H1 (cell line): ENCODE results near the gene RSPO3. TPM values are rescaled to one million over a fixed set of nuclear protein-coding genes. Genes with fewer than 3 reads are reported as not detected.

Source experiments
- CTCF ChIA-PET: fragments of 300-600 bp; sonication (Branson Sonifier 250); formaldehyde crosslinking; loops from one replicate; lab custom pipeline; 2021; ENCODE audit not compliant: partially characterized antibody; lab: Charles Lee
- POLR2A ChIA-PET: fragments of 300-600 bp; sonication (Branson Sonifier 250); formaldehyde crosslinking; loops from one replicate; lab custom pipeline; 2021; ENCODE audit warnings: inconsistent platforms; ENCODE audit not compliant: partially characterized antibody; lab: Charles Lee
- DNase-seq, 2 experiments: peaks; one replicate each; pipeline versions ENCODE4 v3.0.0 to v3.0.0-alpha.2; 2010 to 2022; ENCODE audit warnings: low spot score in 2 of 2, low read depth in 1 of 2, mixed read lengths in 1 of 2
- FAIRE-seq: peaks from 2 replicates; lab custom pipeline; 2011; peaks lifted over from hg19 to GRCh38; lab: Jason Lieb, UNC
- H2AFZ ChIP-seq: 2 replicates; pipeline ENCODE4 v1.8.1; 2012; ENCODE audit warnings: low read length, inconsistent platforms
- H2AK5ac ChIP-seq: 2 replicates; pipeline ENCODE4 v1.6.1; 2013; ENCODE audit warnings: low read depth, low read length
- H2BK120ac ChIP-seq: replicated peaks from 2 replicates; pipeline ENCODE3; 2013; ENCODE audit warnings: low read depth, low read length, inconsistent platforms
- H2BK12ac ChIP-seq: 2 replicates; pipeline ENCODE4 v1.6.1; 2013; ENCODE audit warnings: low read depth, low read length
- H2BK15ac ChIP-seq: 2 replicates; pipeline ENCODE4 v1.6.1; 2013; ENCODE audit warnings: low read length
- H2BK20ac ChIP-seq: 2 replicates; pipeline ENCODE4 v1.6.1; 2013; ENCODE audit warnings: low read length
- H2BK5ac ChIP-seq: 2 replicates; pipeline ENCODE4 v1.6.1; 2013; ENCODE audit warnings: low read depth, low read length
- H3K14ac ChIP-seq: 2 replicates; pipeline ENCODE4 v1.6.1; 2013; ENCODE audit warnings: inconsistent platforms; ENCODE audit not compliant: insufficient read length
- H3K18ac ChIP-seq: 2 replicates; pipeline ENCODE4 v1.6.1; 2013; ENCODE audit warnings: low read length; ENCODE audit errors: extremely low read depth
- H3K23ac ChIP-seq: 2 replicates; pipeline ENCODE4 v1.6.1; 2013; ENCODE audit warnings: inconsistent platforms; ENCODE audit not compliant: insufficient read length
- H3K23me2 ChIP-seq: 2 replicates; pipeline ENCODE4 v1.6.1; 2013; ENCODE audit warnings: low read depth, low read length
- H3K27ac ChIP-seq: 2 replicates; pipeline ENCODE4 v1.6.1; 2011; ENCODE audit warnings: low read depth, low read length, inconsistent platforms
- H3K27me3 ChIP-seq, 4 experiments: replicated peaks in 1 of 4; 1 replicate in 1 of 4; 2 replicates in 3 of 4; pipeline versions ENCODE4 v1.6.1 to v1.8.1; 2011 to 2013; ENCODE audit warnings: low read length in 3 of 4, mild to moderate bottlenecking in 3 of 4, inconsistent platforms in 2 of 4, mixed read lengths in 2 of 4, moderate library complexity in 1 of 4; ENCODE audit not compliant: control insufficient read depth in 3 of 4, insufficient read depth in 3 of 4; ENCODE audit errors: extremely low read depth in 1 of 4
- H3K36me3 ChIP-seq, 4 experiments: 2 replicates each; pipeline versions ENCODE4 v1.6.1 to v1.8.1; 2011 to 2013; ENCODE audit warnings: mild to moderate bottlenecking in 4 of 4, low read length in 3 of 4, moderate library complexity in 2 of 4, control low read depth in 1 of 4, inconsistent platforms in 1 of 4; ENCODE audit not compliant: insufficient read depth in 4 of 4, control insufficient read depth in 2 of 4
- H3K4ac ChIP-seq: replicated peaks from 2 replicates; pipeline ENCODE3; 2013; ENCODE audit warnings: low read length, low read depth, mixed read lengths, inconsistent platforms; ENCODE audit not compliant: insufficient read length
- H3K4me1 ChIP-seq, 4 experiments: replicated peaks in 1 of 4; 1 replicate in 1 of 4; 2 replicates in 3 of 4; pipeline versions ENCODE4 v1.6.1 to v1.8.1; 2011 to 2013; ENCODE audit warnings: low read length in 3 of 4, inconsistent platforms in 2 of 4, mixed read lengths in 1 of 4; ENCODE audit not compliant: insufficient read depth in 4 of 4, control insufficient read depth in 3 of 4
- H3K4me2 ChIP-seq, 2 experiments: 2 replicates each; pipeline versions ENCODE4 v1.6.1 to v1.8.1; 2011 to 2013; ENCODE audit warnings: low read depth in 2 of 2, low read length in 2 of 2, control low read depth in 1 of 2, inconsistent platforms in 1 of 2, mild to moderate bottlenecking in 1 of 2; ENCODE audit not compliant: insufficient read depth in 1 of 2
- H3K4me3 ChIP-seq, 4 experiments: fragments of 200-600, 300-600 bp in 1 of 4; sonication (generic), shearing (Covaris generic), sonication (Bioruptor Twin) in 1 of 4; 2 replicates each; pipeline versions ENCODE4 v1.5.1 to v1.8.1; 2011 to 2016; ENCODE audit warnings: low read length in 4 of 4, low read depth in 3 of 4, control low read depth in 2 of 4, inconsistent platforms in 2 of 4, mild to moderate bottlenecking in 2 of 4, mixed read lengths in 1 of 4, moderate library complexity in 1 of 4; ENCODE audit not compliant: insufficient read depth in 2 of 4; ENCODE audit errors: extremely low read depth in 1 of 4
- H3K56ac ChIP-seq: replicated peaks from 2 replicates; pipeline ENCODE3; 2013; ENCODE audit warnings: low read depth, mild to moderate bottlenecking, mixed read lengths, low read length, inconsistent platforms; ENCODE audit not compliant: insufficient read length
- H3K79me1 ChIP-seq: 2 replicates; pipeline ENCODE4 v1.6.1; 2013; ENCODE audit warnings: low read depth, low read length, control low read depth
- H3K79me2 ChIP-seq, 2 experiments: 2 replicates each; pipeline versions ENCODE4 v1.6.1 to v1.8.1; 2012 to 2013; ENCODE audit warnings: low read length in 2 of 2, mild to moderate bottlenecking in 2 of 2, inconsistent platforms in 1 of 2; ENCODE audit not compliant: insufficient read depth in 2 of 2, control insufficient read depth in 1 of 2
- H3K9ac ChIP-seq, 4 experiments: replicated peaks in 1 of 4; 1 replicate in 1 of 4; 2 replicates in 3 of 4; pipeline versions ENCODE4 v1.6.1 to v1.8.1; 2011 to 2013; ENCODE audit warnings: low read depth in 3 of 4, low read length in 3 of 4, control low read depth in 2 of 4, mild to moderate bottlenecking in 2 of 4, moderate library complexity in 2 of 4, inconsistent platforms in 1 of 4; ENCODE audit errors: extremely low read depth in 1 of 4
- H3K9me3 ChIP-seq, 2 experiments: 2 replicates each; pipeline versions ENCODE4 v1.6.1 to v1.8.1; 2012 to 2013; ENCODE audit warnings: mild to moderate bottlenecking in 2 of 2, moderate library complexity in 2 of 2, control low read depth in 1 of 2, inconsistent platforms in 1 of 2, low read depth in 1 of 2, low read length in 1 of 2, mixed read lengths in 1 of 2; ENCODE audit not compliant: insufficient read depth in 2 of 2
- H4K20me1 ChIP-seq, 2 experiments: replicated peaks in 1 of 2; 2 replicates each; pipeline versions ENCODE3 to v1.8.1; 2011 to 2013; ENCODE audit warnings: inconsistent platforms in 2 of 2, low read length in 2 of 2, mild to moderate bottlenecking in 1 of 2; ENCODE audit not compliant: insufficient read depth in 2 of 2, control insufficient read depth in 1 of 2
- H4K5ac ChIP-seq: 2 replicates; pipeline ENCODE4 v1.6.1; 2013; ENCODE audit warnings: low read length, low read depth, mixed read lengths, inconsistent platforms; ENCODE audit not compliant: insufficient read length
- H4K8ac ChIP-seq: 2 replicates; pipeline ENCODE4 v1.8.0; 2013; ENCODE audit warnings: mild to moderate bottlenecking, moderate library complexity, low read length, inconsistent platforms; ENCODE audit not compliant: insufficient read depth; ENCODE audit errors: extremely low read depth
- H4K91ac ChIP-seq: replicated peaks from 2 replicates; pipeline ENCODE3; 2013; ENCODE audit warnings: low read length, mixed read lengths, inconsistent platforms; ENCODE audit not compliant: insufficient read length
- HDAC2 ChIP-seq, 2 experiments: fragments of 300-600 bp in 1 of 2; sonication (generic) in 1 of 2; IDR thresholded peaks; 2 replicates each; pipeline ENCODE4 v1.6.1; 2011 to 2012; ENCODE audit warnings: low read depth in 2 of 2, low read length in 2 of 2, mild to moderate bottlenecking in 2 of 2, moderate library complexity in 2 of 2, borderline replicate concordance in 1 of 2, inconsistent platforms in 1 of 2
- POLR2A ChIP-seq, 2 experiments: IDR thresholded peaks; 1 replicate in 1 of 2; 2 replicates in 1 of 2; pipeline ENCODE4 v1.6.1; 2011; ENCODE audit warnings: low read depth in 2 of 2, low read length in 2 of 2, mild to moderate bottlenecking in 2 of 2; ENCODE audit errors: control extremely low read depth in 1 of 2
- POU5F1 ChIP-seq: IDR thresholded peaks from 2 replicates; pipeline ENCODE4 v1.6.1; 2011; ENCODE audit warnings: low read depth, mild to moderate bottlenecking, low read length, moderate library complexity
- RBBP5 ChIP-seq: IDR thresholded peaks from 2 replicates; pipeline ENCODE4 v1.7.1; 2012; ENCODE audit warnings: low read depth, mild to moderate bottlenecking, inconsistent platforms, low read length, moderate library complexity, borderline replicate concordance
- RFX5 ChIP-seq: IDR thresholded peaks from 2 replicates; pipeline ENCODE4 v1.6.1; 2011; ENCODE audit warnings: low read depth, low read length, improper control_type of control experiment, borderline replicate concordance
- RXRA ChIP-seq: IDR thresholded peaks from 2 replicates; pipeline ENCODE4 v1.6.1; 2011; ENCODE audit warnings: low read depth, mild to moderate bottlenecking, low read length, moderate library complexity; ENCODE audit not compliant: insufficient read depth
- SIN3A ChIP-seq, 2 experiments: IDR thresholded peaks in 1 of 2; conservative IDR thresholded peaks in 1 of 2; 2 replicates each; pipeline ENCODE4 v1.6.1; 2011 to 2012; ENCODE audit warnings: low read length in 2 of 2, improper control_type of control experiment in 1 of 2, low read depth in 1 of 2, mild to moderate bottlenecking in 1 of 2
- TCF12 ChIP-seq: IDR thresholded peaks from 2 replicates; pipeline ENCODE4 v1.6.1; 2011; ENCODE audit warnings: low read depth, mild to moderate bottlenecking, low read length
- WGBS, 2 experiments: shearing (Covaris generic) in 1 of 2; methylation state at CpG; one replicate each; pipeline versions ENCODE4 v1.1.6 to v1.1.7; 2013 to 2015; ENCODE audit warnings: low lambda C conversion rate in 2 of 2, mixed read lengths in 2 of 2, inconsistent platforms in 1 of 2, low coverage in 1 of 2, missing lambda C conversion rate in 1 of 2; ENCODE audit not compliant: insufficient replicate concordance in 2 of 2, insufficient coverage in 1 of 2, insufficient read length in 1 of 2; ENCODE audit errors: extremely low coverage in 1 of 2, missing lambda C conversion rate in 1 of 2; 5-methylcytosine and 5-hydroxymethylcytosine counted together
- polyA plus RNA-seq, 7 experiments: library from polyadenylated mRNA; depleted of rRNA in 3 of 7; stranded (reverse) in 5 of 7; unstranded in 2 of 7; fragments of >200 nt in 5 of 7; fragments of 200-250 nt in 2 of 7; gene quantifications; 1 replicate in 5 of 7; 2 replicates in 1 of 7; 4 replicates in 1 of 7; pipeline versions ENCODE4 v1.2.1 to v1.2.3, GENCODE V29; 2011 to 2013; ENCODE audit warnings: missing spikeins in 2 of 7, mixed read lengths in 2 of 7
- total RNA-seq: library from RNA; stranded (reverse); fragmentation: NEBNext Ultra II Directional; extraction: Animal tissue kit (Norgen Biotek cat#: 25700); gene quantifications from 2 replicates; pipeline ENCODE4 v1.2.1, GENCODE V29; 2021
- TF ChIP-seq, protein P1 (sequence below), 3 experiments: IDR thresholded peaks; 1 replicate in 2 of 3; 2 replicates in 1 of 3; pipeline versions ENCODE4 v1.5.1 to v1.6.1; 2011; ENCODE audit warnings: low read length in 3 of 3, mild to moderate bottlenecking in 3 of 3, inconsistent platforms in 2 of 3, low read depth in 1 of 3, moderate library complexity in 1 of 3; ENCODE audit not compliant: insufficient read depth in 1 of 3; ENCODE audit errors: control extremely low read depth in 1 of 3
- TF ChIP-seq, protein P2 (sequence below): IDR thresholded peaks from 2 replicates; pipeline ENCODE4 v1.6.1; 2012; ENCODE audit warnings: inconsistent platforms

RSPO3 gene
- total and polyA plus RNA-seq, 2 of the 8 experiments (the other 6 are each of a cell fraction or from before 2014, with no cell fraction given) = not detected

DNA sequence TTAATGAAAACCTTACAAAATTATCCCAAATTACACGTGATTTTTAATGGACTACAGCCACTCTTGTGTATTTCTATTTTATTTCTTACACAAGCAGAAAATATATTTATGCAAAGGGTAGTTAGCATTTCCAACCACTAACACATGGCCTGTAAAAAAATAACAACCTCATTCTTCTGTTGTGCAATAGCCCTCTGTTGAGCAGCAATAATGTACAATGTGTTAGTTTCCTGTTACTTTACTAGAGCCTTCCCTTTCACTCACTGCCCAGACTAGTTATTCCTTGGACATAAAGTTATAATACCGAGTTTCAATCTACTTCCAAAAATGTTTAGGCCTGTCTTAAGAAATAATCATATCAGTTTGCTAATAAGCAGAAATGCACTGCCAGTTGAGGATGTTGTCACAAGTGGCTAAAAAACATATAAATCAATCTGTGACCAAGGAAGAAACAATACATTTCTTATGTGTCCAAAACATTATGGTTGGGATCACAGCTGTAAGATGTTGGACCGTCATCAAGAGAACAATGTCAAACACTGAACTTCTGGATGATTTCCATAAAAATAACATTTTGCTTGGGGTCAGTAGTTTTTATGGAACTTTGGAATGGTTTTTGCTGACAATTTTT, 74.6 kb downstream of the RSPO3 start:
- no peak overlapping the region for H3K18ac ChIP-seq
- no peaks in the 10 kb centered on the region for H4K20me1 ChIP-seq
- H3K4me1 ChIP-seq = no peaks in the 10 kb centered on the region
- no peaks in the 10 kb centered on the region for H3K23me2 ChIP-seq
- no peak overlapping the region for H3K14ac ChIP-seq
- 88% methylated on average over 3 of the region's 3 CpGs; no CpG with 5 or more reads in 1 of the 2 experiments for WGBS, 2 experiments
- no peaks in the 10 kb centered on the region for H3K36me3 ChIP-seq
- H3K4ac ChIP-seq = no peak overlapping the region
- H3K56ac ChIP-seq = no peak overlapping the region
- no peak overlapping the region for H3K23ac ChIP-seq
- FAIRE-seq (no peak), DNase-seq (no peak)
- no peak overlapping the region for H2BK15ac ChIP-seq
- no peak overlapping the region for H2AFZ ChIP-seq
- H3K9ac ChIP-seq = no peak overlapping the region
- H4K8ac ChIP-seq = no peak overlapping the region
- H3K4me3 ChIP-seq = no peak overlapping the region
- no peaks in the 10 kb centered on the region for H3K27me3 ChIP-seq
- H3K79me2 ChIP-seq = no peaks in the 10 kb centered on the region
- H3K9me3 ChIP-seq = no peaks in the 10 kb centered on the region
- H2BK20ac ChIP-seq = no peak overlapping the region
- ChIA-PET CTCF (no interaction called here), POLR2A (no interaction called here)
- H3K4me2 ChIP-seq = no peak overlapping the region
- no peak overlapping the region for H2BK120ac ChIP-seq
- H4K5ac ChIP-seq = no peak overlapping the region
- no peak overlapping the region for H2AK5ac ChIP-seq
- H4K91ac ChIP-seq = no peak overlapping the region
- no peaks in the 10 kb centered on the region for H3K79me1 ChIP-seq
- H3K27ac ChIP-seq = no peak overlapping the region
- no peak overlapping the region for H2BK12ac ChIP-seq
- no peak overlapping the region for H2BK5ac ChIP-seq
- TF ChIP-seq RXRA (no peak), POU5F1 (no peak), TCF12 (no peak), SIN3A (conservative IDR thresholded peaks at IDR 0.05 in 1 of 2, IDR thresholded peaks at IDR 0.05 in 1 of 2; ENCODE audit: low read depth in 1 of 2, low read length in 2 of 2) (no peak), RBBP5 (no peak), RFX5 (no peak), HDAC2 (IDR thresholded peaks at IDR 0.05; ENCODE audit: borderline replicate concordance in 1 of 2, low read depth in 2 of 2, low read length in 2 of 2) (no peak), POLR2A (IDR thresholded peaks at IDR 0.05; ENCODE audit: control extremely low read depth in 1 of 2, low read depth in 2 of 2, low read length in 2 of 2) (no peak)
- TF ChIP-seq, protein P1, sequence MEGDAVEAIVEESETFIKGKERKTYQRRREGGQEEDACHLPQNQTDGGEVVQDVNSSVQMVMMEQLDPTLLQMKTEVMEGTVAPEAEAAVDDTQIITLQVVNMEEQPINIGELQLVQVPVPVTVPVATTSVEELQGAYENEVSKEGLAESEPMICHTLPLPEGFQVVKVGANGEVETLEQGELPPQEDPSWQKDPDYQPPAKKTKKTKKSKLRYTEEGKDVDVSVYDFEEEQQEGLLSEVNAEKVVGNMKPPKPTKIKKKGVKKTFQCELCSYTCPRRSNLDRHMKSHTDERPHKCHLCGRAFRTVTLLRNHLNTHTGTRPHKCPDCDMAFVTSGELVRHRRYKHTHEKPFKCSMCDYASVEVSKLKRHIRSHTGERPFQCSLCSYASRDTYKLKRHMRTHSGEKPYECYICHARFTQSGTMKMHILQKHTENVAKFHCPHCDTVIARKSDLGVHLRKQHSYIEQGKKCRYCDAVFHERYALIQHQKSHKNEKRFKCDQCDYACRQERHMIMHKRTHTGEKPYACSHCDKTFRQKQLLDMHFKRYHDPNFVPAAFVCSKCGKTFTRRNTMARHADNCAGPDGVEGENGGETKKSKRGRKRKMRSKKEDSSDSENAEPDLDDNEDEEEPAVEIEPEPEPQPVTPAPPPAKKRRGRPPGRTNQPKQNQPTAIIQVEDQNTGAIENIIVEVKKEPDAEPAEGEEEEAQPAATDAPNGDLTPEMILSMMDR (IDR thresholded peaks at IDR 0.05; ENCODE audit: control extremely low read depth in 1 of 3, insufficient read depth in 1 of 3, low read depth in 1 of 3, low read length in 3 of 3) = no peak
- TF ChIP-seq, protein P2, sequence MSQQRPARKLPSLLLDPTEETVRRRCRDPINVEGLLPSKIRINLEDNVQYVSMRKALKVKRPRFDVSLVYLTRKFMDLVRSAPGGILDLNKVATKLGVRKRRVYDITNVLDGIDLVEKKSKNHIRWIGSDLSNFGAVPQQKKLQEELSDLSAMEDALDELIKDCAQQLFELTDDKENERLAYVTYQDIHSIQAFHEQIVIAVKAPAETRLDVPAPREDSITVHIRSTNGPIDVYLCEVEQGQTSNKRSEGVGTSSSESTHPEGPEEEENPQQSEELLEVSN = no peak
